Neuronal stem cell (in vitro differentiated cells): ENCODE results near the gene ATP6V1A.

ENCODE experiments used
- DNase-seq: peaks from one replicate; pipeline ENCODE4 v3.0.0-alpha.2; 2013; ENCODE audit warnings: low spot score
- H2AFZ ChIP-seq: one replicate; pipeline ENCODE4 v1.6.1; 2013; ENCODE audit warnings: mild to moderate bottlenecking, low read length, inconsistent platforms
- H2AK5ac ChIP-seq: 2 replicates; pipeline ENCODE4 v1.6.1; 2013; ENCODE audit warnings: low read depth, mild to moderate bottlenecking, inconsistent platforms, low read length, moderate library complexity, mixed read lengths
- H2BK120ac ChIP-seq: 2 replicates; pipeline ENCODE4 v1.6.1; 2013; ENCODE audit warnings: low read depth, mild to moderate bottlenecking, inconsistent platforms, low read length, moderate library complexity, mixed read lengths
- H2BK12ac ChIP-seq: one replicate; pipeline ENCODE4 v1.6.1; 2013; ENCODE audit warnings: low read length, inconsistent platforms
- H2BK15ac ChIP-seq: 2 replicates; pipeline ENCODE4 v1.6.1; 2013; ENCODE audit warnings: mild to moderate bottlenecking, low read length, inconsistent platforms, mixed read lengths
- H2BK5ac ChIP-seq: one replicate; pipeline ENCODE4 v1.6.1; 2013; ENCODE audit warnings: inconsistent platforms, mild to moderate bottlenecking, low read length, moderate library complexity
- H3K14ac ChIP-seq: one replicate; pipeline ENCODE4 v1.6.1; 2013; ENCODE audit warnings: low read length, inconsistent platforms
- H3K18ac ChIP-seq: 2 replicates; pipeline ENCODE4 v1.6.1; 2013; ENCODE audit warnings: low read length, inconsistent platforms
- H3K23ac ChIP-seq: 2 replicates; pipeline ENCODE4 v1.6.1; 2013; ENCODE audit warnings: low read depth, mild to moderate bottlenecking, mixed read lengths, low read length, inconsistent platforms; ENCODE audit not compliant: poor library complexity
- H3K27ac ChIP-seq: replicated peaks from 3 replicates; pipeline ENCODE4 v1.5.1; 2013; ENCODE audit warnings: low read length, inconsistent platforms
- H3K27me3 ChIP-seq, 3 experiments: 2 replicates each; pipeline ENCODE4 v1.6.1; 2013; ENCODE audit warnings: low read length in 3 of 3, mild to moderate bottlenecking in 2 of 3, inconsistent platforms in 1 of 3, low read depth in 1 of 3, mixed read lengths in 1 of 3, moderate library complexity in 1 of 3; ENCODE audit not compliant: control insufficient read depth in 3 of 3, insufficient read depth in 3 of 3
- H3K36me3 ChIP-seq, 2 donors: replicated peaks in 1 of 2; 2 replicates each; pipeline ENCODE4 v1.6.1; 2013; ENCODE audit warnings: low read length in 2 of 2; ENCODE audit not compliant: control insufficient read depth in 2 of 2, insufficient read depth in 2 of 2
- H3K4ac ChIP-seq: 2 replicates; pipeline ENCODE4 v1.6.1; 2013; ENCODE audit warnings: inconsistent platforms, mild to moderate bottlenecking, low read length, moderate library complexity
- H3K4me1 ChIP-seq, 2 donors: 1 replicate in 1 of 2; 2 replicates in 1 of 2; pipeline ENCODE4 v1.6.1; 2013; ENCODE audit warnings: low read length in 2 of 2, low read depth in 1 of 2; ENCODE audit not compliant: control insufficient read depth in 2 of 2, insufficient read depth in 1 of 2
- H3K4me2 ChIP-seq: one replicate; pipeline ENCODE4 v1.6.1; 2013; ENCODE audit warnings: mild to moderate bottlenecking, low read length, inconsistent platforms; ENCODE audit not compliant: insufficient read depth, poor library complexity, severe bottlenecking
- H3K4me3 ChIP-seq, 2 donors: 2 replicates each; pipeline ENCODE4 v1.5.1; 2013; ENCODE audit warnings: low read length in 2 of 2, mild to moderate bottlenecking in 2 of 2, inconsistent platforms in 1 of 2, moderate library complexity in 1 of 2
- H3K79me1 ChIP-seq: one replicate; pipeline ENCODE4 v1.6.1; 2013; ENCODE audit warnings: low read depth, mild to moderate bottlenecking, inconsistent platforms, low read length, moderate library complexity
- H3K9ac ChIP-seq: one replicate; pipeline ENCODE4 v1.6.1; 2013; ENCODE audit warnings: mild to moderate bottlenecking, low read depth, low read length, inconsistent platforms; ENCODE audit not compliant: poor library complexity
- H3K9me3 ChIP-seq, 2 donors: replicated peaks in 1 of 2; 2 replicates each; pipeline versions ENCODE3 to v1.6.1; 2013; ENCODE audit warnings: low read length in 2 of 2, mild to moderate bottlenecking in 2 of 2, inconsistent platforms in 1 of 2, low read depth in 1 of 2, mixed read lengths in 1 of 2, moderate library complexity in 1 of 2; ENCODE audit not compliant: control insufficient read depth in 2 of 2, insufficient read depth in 1 of 2
- H4K8ac ChIP-seq: one replicate; pipeline ENCODE4 v1.6.1; 2013; ENCODE audit warnings: low read depth, mild to moderate bottlenecking, inconsistent platforms, low read length, moderate library complexity
- H4K91ac ChIP-seq: one replicate; pipeline ENCODE4 v1.6.1; 2013; ENCODE audit warnings: low read length, low read depth, mild to moderate bottlenecking, inconsistent platforms; ENCODE audit not compliant: poor library complexity
- WGBS, 2 donors: extraction: QIAGEN DNeasy Blood & Tissue Kit; methylation state at CpG; one replicate each; pipeline ENCODE4 v1.1.7; 2013; ENCODE audit warnings: missing lambda C conversion rate in 2 of 2, mixed read lengths in 1 of 2; ENCODE audit not compliant: insufficient read length in 2 of 2, insufficient replicate concordance in 1 of 2; ENCODE audit errors: extremely low coverage in 2 of 2; 5-methylcytosine and 5-hydroxymethylcytosine counted together

The ATP6V1A gene

DNA sequence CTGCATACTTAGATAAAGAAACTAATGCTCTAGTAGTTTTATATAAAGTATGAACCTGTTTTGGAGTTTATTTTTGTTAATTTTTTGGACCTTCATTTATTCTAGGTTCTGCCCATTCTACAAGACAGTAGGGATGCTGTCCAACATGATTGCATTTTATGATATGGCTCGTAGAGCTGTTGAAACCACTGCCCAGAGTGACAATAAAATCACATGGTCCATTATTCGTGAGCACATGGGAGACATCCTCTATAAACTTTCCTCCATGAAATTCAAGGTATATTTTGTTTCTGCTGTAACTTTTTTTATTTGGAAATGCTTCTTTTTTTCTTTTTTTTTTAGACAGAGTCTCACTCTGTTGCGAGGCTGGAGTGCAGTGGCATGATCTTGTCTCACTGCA is 58.4 kb downstream of the ATP6V1A start:
- Histone ChIP-seq H3K4ac (no peak overlapping the region), H4K8ac (no peak overlapping the region), H3K27me3 (no peaks in the 10 kb centered on the region), H3K4me3 (no peak overlapping the region), H3K18ac (no peak overlapping the region), H3K9me3 (no peaks in the 10 kb centered on the region), H3K36me3 (peaks cover 7 to 77% of the 10 kb centered on the region in 2 donors), H2BK12ac (no peak overlapping the region), H3K23ac (no peak overlapping the region), H2BK5ac (no peak overlapping the region), H2BK120ac (no peak overlapping the region), H3K27ac (no peak overlapping the region), H2AK5ac (no peak overlapping the region), H3K79me1 (no peaks in the 10 kb centered on the region), H4K91ac (no peak overlapping the region), H2AFZ (no peak overlapping the region), H3K4me1 (no peaks in the 10 kb centered on the region), H2BK15ac (no peak overlapping the region), H3K9ac (no peak overlapping the region), H3K4me2 (no peak overlapping the region), H3K14ac (no peak overlapping the region)
- WGBS, 2 donors: no CpG with 5 or more reads among the region's 3 CpGs
- DNase-seq: no peak

DNA sequence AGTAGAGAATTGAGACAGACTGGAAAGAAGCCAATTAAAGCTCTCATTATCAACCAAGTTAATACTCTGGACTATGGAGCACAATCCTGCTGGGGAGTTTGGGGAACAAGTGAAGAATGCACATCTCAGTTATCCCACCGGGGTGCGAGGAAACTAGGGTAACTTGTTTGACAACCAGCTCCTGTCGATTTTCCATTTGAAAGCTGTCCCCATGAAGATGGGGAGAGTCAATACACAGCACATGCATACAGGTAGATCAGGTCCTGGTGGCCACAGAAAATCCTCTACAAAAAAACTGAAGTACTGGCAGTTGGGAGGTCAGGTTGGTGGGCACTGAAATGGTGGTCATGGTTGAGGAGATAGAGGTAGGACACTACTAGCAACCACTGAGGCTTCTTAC is 66.0 kb downstream of the ATP6V1A start:
- Histone ChIP-seq H3K23ac (no peak overlapping the region), H2BK120ac (no peak overlapping the region), H3K27me3 (no peaks in the 10 kb centered on the region), H3K4me1 (no peaks in the 10 kb centered on the region), H3K4me2 (no peak overlapping the region), H2BK5ac (no peak overlapping the region), H3K27ac (no peak overlapping the region), H3K14ac (no peak overlapping the region), H4K91ac (no peak overlapping the region), H3K18ac (no peak overlapping the region), H3K9ac (no peak overlapping the region), H2BK12ac (no peak overlapping the region), H2AFZ (no peak overlapping the region), H3K36me3 (peaks cover 0 to 15% of the 10 kb centered on the region in 2 donors), H2BK15ac (no peak overlapping the region), H3K4ac (no peak overlapping the region), H4K8ac (no peak overlapping the region), H3K9me3 (no peaks in the 10 kb centered on the region), H3K4me3 (no peak overlapping the region), H3K79me1 (no peaks in the 10 kb centered on the region), H2AK5ac (no peak overlapping the region)
- DNase-seq: no peak
- WGBS, 2 donors: no CpG with 5 or more reads among the region's 3 CpGs

GRCh38 chr3:113819866-113820265 is 73.0 kb downstream of the ATP6V1A start:
- no CpG with 5 or more reads among the region's 3 CpGs for WGBS, 2 donors

GRCh38 chr3:113825090-113825489 is 78.3 kb downstream of the ATP6V1A start:
- H3K79me1 ChIP-seq: no peaks in the 10 kb centered on the region
- no peaks in the 10 kb centered on the region for H3K4me1 ChIP-seq
- no peak overlapping the region for H3K14ac ChIP-seq
- H3K4ac ChIP-seq: no peak overlapping the region
- no peak overlapping the region for H3K4me2 ChIP-seq
- H3K4me3 ChIP-seq: no peak overlapping the region
- no peak overlapping the region for H2BK12ac ChIP-seq
- H3K36me3 ChIP-seq: no peaks in the 10 kb centered on the region
- H2BK5ac ChIP-seq: no peak overlapping the region
- no peak overlapping the region for H3K27ac ChIP-seq
- no peak for DNase-seq
- no CpG with 5 or more reads among the region's 2 CpGs for WGBS, 2 donors
- H3K9ac ChIP-seq: no peak overlapping the region
- H2BK15ac ChIP-seq: no peak overlapping the region
- no peak overlapping the region for H3K18ac ChIP-seq
- no peak overlapping the region for H4K8ac ChIP-seq
- no peaks in the 10 kb centered on the region for H3K27me3 ChIP-seq
- H4K91ac ChIP-seq: no peak overlapping the region
- no peak overlapping the region for H2AK5ac ChIP-seq
- H3K9me3 ChIP-seq: no peaks in the 10 kb centered on the region
- no peak overlapping the region for H2AFZ ChIP-seq
- no peak overlapping the region for H3K23ac ChIP-seq
- H2BK120ac ChIP-seq: no peak overlapping the region

More at GRCh38 chr3:113819866-113820265, 73.0 kb downstream of the ATP6V1A start:
- no peaks in the 10 kb centered on the region for H3K9me3 ChIP-seq
- no peaks in the 10 kb centered on the region for H3K27me3 ChIP-seq
- H2BK5ac ChIP-seq: no peak overlapping the region
- no peak overlapping the region for H2BK15ac ChIP-seq
- H3K18ac ChIP-seq: no peak overlapping the region
- no peak overlapping the region for H2AFZ ChIP-seq
- H3K36me3 ChIP-seq: no peaks in the 10 kb centered on the region
- H2AK5ac ChIP-seq: no peak overlapping the region
- H3K23ac ChIP-seq: no peak overlapping the region
- no peak overlapping the region for H3K14ac ChIP-seq
- H2BK120ac ChIP-seq: no peak overlapping the region
- H3K4me3 ChIP-seq: no peak overlapping the region
- DNase-seq: no peak
- H3K79me1 ChIP-seq: no peaks in the 10 kb centered on the region
- no peaks in the 10 kb centered on the region for H3K4me1 ChIP-seq
- H3K4me2 ChIP-seq: no peak overlapping the region
- H2BK12ac ChIP-seq: no peak overlapping the region
- H3K27ac ChIP-seq: no peak overlapping the region
- H4K91ac ChIP-seq: no peak overlapping the region
- no peak overlapping the region for H3K4ac ChIP-seq
- no peak overlapping the region for H4K8ac ChIP-seq
- H3K9ac ChIP-seq: no peak overlapping the region
